HCT116 (cell line): ENCODE data around the gene RBMS1. TPM values are rescaled to one million over a fixed set of nuclear protein-coding genes. Genes with fewer than 3 reads are reported as not detected.

Experiments used
- ATAC-seq: fragments of 200-7000 bp; cut with Tn5 transposase; 2 replicates; pipeline ENCODE4 v1.9.1; 2020; ENCODE audit warnings: mild to moderate bottlenecking, moderate library complexity
- BruUV-seq: library from RNA; stranded (reverse); fragments of 400-500 nt; replicated peaks from 2 replicates; lab custom pipeline; 2021; lab: Mats Ljungman, UMichigan
- CTCF ChIA-PET: fragments of 300-600 bp; sonication (Branson Sonifier 250); formaldehyde crosslinking; loops from one replicate; lab custom pipeline; 2021; ENCODE audit warnings: antibody characterized with exemption; lab: Charles Lee
- POLR2A ChIA-PET: fragments of 300-600, 350-600 bp; sonication (Branson Sonifier 250); formaldehyde crosslinking; loops from one replicate; lab custom pipeline; 2021; ENCODE audit warnings: antibody characterized with exemption; lab: Charles Lee
- RAD21 ChIA-PET, 2 experiments: fragments of 300-600 bp; sonication (Branson Sonifier 250); formaldehyde crosslinking; loops; one replicate each; lab custom pipeline; 2023; ENCODE audit warnings: low total read pairs in 2 of 2; ENCODE audit not compliant: uncharacterized antibody in 2 of 2, unreplicated experiment in 2 of 2, low non-redundant PET in 1 of 2; lab: Charles Lee
- DNase-seq: peaks from one replicate; pipeline ENCODE4 v3.0.0-alpha.2; 2010; ENCODE audit warnings: low read depth, low spot score
- H2AFZ ChIP-seq: fragments of 200-600 bp; shearing (Covaris generic), sonication (generic); 2 replicates; pipeline ENCODE4 v1.6.1; 2017; ENCODE audit warnings: low read depth, mixed run types, mixed read lengths, antibody characterized with exemption, low read length; ENCODE audit not compliant: poor library complexity, severe bottlenecking
- H3K27ac ChIP-seq: 2 replicates; pipeline ENCODE4 v1.5.1; 2012; ENCODE audit warnings: low read depth, low read length
- H3K27me3 ChIP-seq: fragments of 200-600 bp; sonication (generic); 2 replicates; pipeline ENCODE4 v1.6.1; 2016; ENCODE audit warnings: mixed run types, low read length, mixed read lengths; ENCODE audit not compliant: insufficient read depth
- H3K36me3 ChIP-seq, 2 experiments: fragments of 200-500 bp in 1 of 2; fragments of 200-600 bp in 1 of 2; sonication (Bioruptor generic) in 1 of 2; sonication (generic) in 1 of 2; 2 replicates each; pipeline versions ENCODE4 v1.5.1 to v1.6.1; 2014 to 2016; ENCODE audit warnings: low read length in 2 of 2, inconsistent platforms in 1 of 2, mixed read lengths in 1 of 2, mixed run types in 1 of 2; ENCODE audit not compliant: insufficient read depth in 2 of 2, control insufficient read depth in 1 of 2
- H3K4me1 ChIP-seq, 2 experiments: fragments of 200-600 bp in 1 of 2; sonication (generic) in 1 of 2; 2 replicates each; pipeline versions ENCODE4 v1.5.1 to v1.6.1; 2012 to 2017; ENCODE audit warnings: low read length in 2 of 2, inconsistent platforms in 1 of 2, mild to moderate bottlenecking in 1 of 2, mixed read lengths in 1 of 2, mixed run types in 1 of 2, moderate library complexity in 1 of 2; ENCODE audit not compliant: insufficient read depth in 2 of 2, control insufficient read depth in 1 of 2
- H3K4me2 ChIP-seq: fragments of 200-600 bp; sonication (generic); 2 replicates; pipeline ENCODE4 v1.6.1; 2017; ENCODE audit warnings: mixed run types, low read length, mixed read lengths
- H3K4me3 ChIP-seq, 2 experiments: fragments of 200-600 bp in 1 of 2; sonication (generic) in 1 of 2; replicated peaks in 1 of 2; 2 replicates each; pipeline ENCODE4 v1.5.1; 2011 to 2016; ENCODE audit warnings: low read length in 2 of 2, control low read depth in 1 of 2, low read depth in 1 of 2, mild to moderate bottlenecking in 1 of 2, mixed read lengths in 1 of 2, mixed run types in 1 of 2
- H3K79me2 ChIP-seq: fragments of 200-600 bp; sonication (generic); 2 replicates; pipeline ENCODE4 v1.6.1; 2017; ENCODE audit warnings: mild to moderate bottlenecking, mixed run types, low read length, moderate library complexity, mixed read lengths; ENCODE audit not compliant: insufficient read depth
- H3K9ac ChIP-seq: fragments of 200-600 bp; sonication (generic); 2 replicates; pipeline ENCODE4 v1.6.1; 2016; ENCODE audit warnings: low read length, mixed read lengths
- H3K9me2 ChIP-seq: fragments of 200-600 bp; sonication (generic), shearing (Covaris generic); 2 replicates; pipeline ENCODE4 v1.6.1; 2017; ENCODE audit warnings: mixed run types, mild to moderate bottlenecking, moderate library complexity; ENCODE audit not compliant: insufficient read depth
- H3K9me3 ChIP-seq, 2 experiments: fragments of 200-500 bp in 1 of 2; fragments of 200-600 bp in 1 of 2; sonication (Bioruptor generic) in 1 of 2; sonication (generic) in 1 of 2; 2 replicates each; pipeline ENCODE4 v1.6.1; 2014 to 2017; ENCODE audit warnings: low read length in 2 of 2, mixed read lengths in 2 of 2, inconsistent platforms in 1 of 2, low read depth in 1 of 2, mild to moderate bottlenecking in 1 of 2, mixed run types in 1 of 2, moderate library complexity in 1 of 2; ENCODE audit not compliant: control insufficient read depth in 1 of 2, insufficient read depth in 1 of 2
- H4K20me1 ChIP-seq: fragments of 200-600 bp; sonication (generic), shearing (Covaris generic); 2 replicates; pipeline ENCODE4 v1.6.1; 2017; ENCODE audit warnings: mixed run types, mild to moderate bottlenecking, moderate library complexity; ENCODE audit not compliant: insufficient read depth
- CBX3 ChIP-seq: IDR thresholded peaks from 2 replicates; pipeline ENCODE4 v1.6.1; 2012; ENCODE audit warnings: low read depth
- RAD21 ChIP-seq: IDR thresholded peaks from 2 replicates; pipeline ENCODE4 v1.6.1; 2012; ENCODE audit warnings: low read depth, mild to moderate bottlenecking
- REST ChIP-seq: IDR thresholded peaks from 2 replicates; pipeline ENCODE4 v1.6.1; 2012; ENCODE audit warnings: low read depth
- SIN3A ChIP-seq: IDR thresholded peaks from 2 replicates; pipeline ENCODE4 v1.6.1; 2012; ENCODE audit warnings: low read depth
- SP1 ChIP-seq: IDR thresholded peaks from 2 replicates; pipeline ENCODE4 v1.6.1; 2012; ENCODE audit warnings: low read depth
- intact Hi-C: fragments of 100-400 bp; cut with micrococcal nuclease; formaldehyde crosslinking; loops from 2 replicates; pipeline ENCODE4 v1.10.0; 2022
- total RNA-seq: library from RNA; stranded (reverse); gene quantifications from one replicate; pipeline ENCODE4 v1.2.1, GENCODE V29; 2021; ENCODE audit not compliant: unreplicated experiment
- TF ChIP-seq, protein P1 (sequence below), 3 experiments: fragments of 200-600 bp in 1 of 3; sonication (generic) in 1 of 3; IDR thresholded peaks in 2 of 3; conservative IDR thresholded peaks in 1 of 3; 2 replicates each; pipeline ENCODE4 v1.5.1; 2012 to 2017; ENCODE audit warnings: low read depth in 2 of 3, low read length in 2 of 3, antibody characterized with exemption in 1 of 3, borderline replicate concordance in 1 of 3, control low read depth in 1 of 3, mild to moderate bottlenecking in 1 of 3, mixed read lengths in 1 of 3, mixed run types in 1 of 3, moderate library complexity in 1 of 3; ENCODE audit not compliant: insufficient read depth in 1 of 3

The RBMS1 gene
- total RNA-seq, 1 experiment from 2014 or later: 17.6 TPM

GRCh38 chr2:160324917-160325316, 168.7 kb downstream of the RBMS1 start:
- Histone ChIP-seq H3K9me2 (no peaks in the 10 kb centered on the region), H3K9ac (no peak overlapping the region), H4K20me1 (no peaks in the 10 kb centered on the region), H3K79me2 (no peaks in the 10 kb centered on the region), H2AFZ (no peak overlapping the region), H3K36me3 (no peaks in the 10 kb centered on the region), H3K27me3 (no peaks in the 10 kb centered on the region)
- POLR2A ChIA-PET: no interaction called here
- ATAC-seq (no peak), DNase-seq (no peak)
- no peak for TF ChIP-seq SP1
- no peak for TF ChIP-seq REST
- TF ChIP-seq, all 23 proteins: peak for 0
- ChIA-PET CTCF (interaction anchor here (0.7 to 3.0 kb wide), 13 partner anchors 10 to 739 kb away, joined by 3 to 32 read pairs (median 6); no protein-coding TSS in a partner anchor), RAD21 (interaction anchor here (0.7 to 2.5 kb wide), 2 partner anchors 9 to 670 kb away, joined by 3 to 10 read pairs; no protein-coding TSS in a partner anchor)
- BruUV-seq: no TSS peak
- Histone ChIP-seq H3K27ac (no peak overlapping the region), H3K4me1 (no peaks in the 10 kb centered on the region), H3K4me2 (no peak overlapping the region), H3K9me3 (no peaks in the 10 kb centered on the region), H3K4me3 (no peak overlapping the region)
- intact Hi-C loops: loop anchor here (1.0 kb wide), 3 partner anchors 594 to 669 kb away; no protein-coding TSS in a partner anchor

- ChIA-PET CTCF (interaction anchor here (0.6 to 3.0 kb wide), 19 partner anchors 9 to 740 kb away, joined by 3 to 32 read pairs (median 6); no protein-coding TSS in a partner anchor), POLR2A (interaction anchor here (0.8 kb wide), 1 partner anchor 83 kb away, joined by 3 read pairs; no protein-coding TSS in a partner anchor), RAD21 (interaction anchor here (0.5 to 2.5 kb wide), 7 partner anchors 9 to 739 kb away, joined by 3 to 10 read pairs (median 3); no protein-coding TSS in a partner anchor)
- Histone ChIP-seq H3K27ac (no peak overlapping the region), H3K9me2 (no peaks in the 10 kb centered on the region), H3K36me3 (no peaks in the 10 kb centered on the region), H3K79me2 (no peaks in the 10 kb centered on the region), H3K9ac (no peak overlapping the region), H3K4me2 (no peak overlapping the region), H3K4me1 (no peaks in the 10 kb centered on the region), H3K9me3 (no peaks in the 10 kb centered on the region), H2AFZ (no peak overlapping the region), H3K4me3 (no peak overlapping the region), H3K27me3 (no peaks in the 10 kb centered on the region), H4K20me1 (no peaks in the 10 kb centered on the region)
- BruUV-seq: no TSS peak
- ATAC-seq (peak; percentile 87), DNase-seq (peak; percentile 26)
- TF ChIP-seq CBX3 (no peak), SIN3A (no peak), RAD21 (peak; percentile 76)
- TF ChIP-seq, protein P1, sequence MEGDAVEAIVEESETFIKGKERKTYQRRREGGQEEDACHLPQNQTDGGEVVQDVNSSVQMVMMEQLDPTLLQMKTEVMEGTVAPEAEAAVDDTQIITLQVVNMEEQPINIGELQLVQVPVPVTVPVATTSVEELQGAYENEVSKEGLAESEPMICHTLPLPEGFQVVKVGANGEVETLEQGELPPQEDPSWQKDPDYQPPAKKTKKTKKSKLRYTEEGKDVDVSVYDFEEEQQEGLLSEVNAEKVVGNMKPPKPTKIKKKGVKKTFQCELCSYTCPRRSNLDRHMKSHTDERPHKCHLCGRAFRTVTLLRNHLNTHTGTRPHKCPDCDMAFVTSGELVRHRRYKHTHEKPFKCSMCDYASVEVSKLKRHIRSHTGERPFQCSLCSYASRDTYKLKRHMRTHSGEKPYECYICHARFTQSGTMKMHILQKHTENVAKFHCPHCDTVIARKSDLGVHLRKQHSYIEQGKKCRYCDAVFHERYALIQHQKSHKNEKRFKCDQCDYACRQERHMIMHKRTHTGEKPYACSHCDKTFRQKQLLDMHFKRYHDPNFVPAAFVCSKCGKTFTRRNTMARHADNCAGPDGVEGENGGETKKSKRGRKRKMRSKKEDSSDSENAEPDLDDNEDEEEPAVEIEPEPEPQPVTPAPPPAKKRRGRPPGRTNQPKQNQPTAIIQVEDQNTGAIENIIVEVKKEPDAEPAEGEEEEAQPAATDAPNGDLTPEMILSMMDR (IDR thresholded peaks at IDR 0.05 in 2 of 3, conservative IDR thresholded peaks at IDR 0.05 in 1 of 3; ENCODE audit: borderline replicate concordance in 1 of 3, insufficient read depth in 1 of 3, low read depth in 2 of 3, low read length in 2 of 3): peak; percentile 61 to 75 (median 74); a peak in 5 of 6 replicates
- intact Hi-C loops: loop anchor here (1.0 kb wide), 3 partner anchors 595 to 670 kb away; no protein-coding TSS in a partner anchor
Observed at GRCh38 chr2:160324161-160324800, 169.3 kb downstream of the RBMS1 start.
